ENCODE data around the gene SMG5. TPM values are rescaled to one million over a fixed set of nuclear protein-coding genes. Genes with fewer than 3 reads are reported as not detected.

The SMG5 gene
- total RNA-seq, 1 donor, result 43.3 TPM

DNA sequence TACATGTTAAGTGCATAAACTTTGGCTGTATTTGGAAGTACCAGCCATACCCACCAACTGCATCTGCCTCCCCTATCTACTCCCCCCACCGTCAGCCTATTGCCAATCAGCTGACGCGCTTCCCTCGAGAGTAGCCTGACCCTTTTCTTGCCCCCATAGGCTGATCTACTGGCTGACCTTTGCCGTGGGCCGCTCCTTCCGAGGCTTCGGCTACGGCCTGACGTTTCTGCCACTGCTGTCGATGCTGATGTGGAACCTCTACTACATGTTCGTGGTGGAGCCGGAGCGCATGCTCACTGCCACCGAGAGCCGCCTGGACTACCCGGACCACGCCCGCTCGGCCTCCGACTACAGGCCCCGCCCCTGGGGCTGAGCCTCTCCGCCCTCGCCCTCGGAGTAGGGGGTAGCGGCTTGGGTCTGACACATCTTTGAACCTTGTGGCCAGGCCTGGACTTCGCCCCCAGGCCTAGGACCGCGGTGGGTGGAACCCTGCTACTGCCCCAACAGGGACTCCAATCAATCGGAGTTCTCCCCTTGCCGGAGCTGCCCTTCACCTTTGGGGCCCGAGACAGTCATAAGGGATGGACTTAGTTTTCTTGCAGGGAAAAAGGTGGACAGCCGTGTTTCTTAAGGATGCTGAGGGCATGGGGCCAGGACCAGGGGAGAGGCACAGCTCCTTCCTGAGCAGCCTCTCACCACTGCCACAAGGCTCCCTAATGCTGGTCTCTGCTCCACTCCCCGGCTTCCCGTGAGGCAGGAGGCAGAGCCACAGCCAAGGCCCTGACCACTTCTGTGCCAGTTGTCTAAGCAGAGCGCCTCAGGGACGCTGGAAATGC lies 8.8 kb upstream of the SMG5 start:
- DNase-seq (ENCODE audit: low read depth), result peak; percentile 76
- TF ChIP-seq, protein P1, sequence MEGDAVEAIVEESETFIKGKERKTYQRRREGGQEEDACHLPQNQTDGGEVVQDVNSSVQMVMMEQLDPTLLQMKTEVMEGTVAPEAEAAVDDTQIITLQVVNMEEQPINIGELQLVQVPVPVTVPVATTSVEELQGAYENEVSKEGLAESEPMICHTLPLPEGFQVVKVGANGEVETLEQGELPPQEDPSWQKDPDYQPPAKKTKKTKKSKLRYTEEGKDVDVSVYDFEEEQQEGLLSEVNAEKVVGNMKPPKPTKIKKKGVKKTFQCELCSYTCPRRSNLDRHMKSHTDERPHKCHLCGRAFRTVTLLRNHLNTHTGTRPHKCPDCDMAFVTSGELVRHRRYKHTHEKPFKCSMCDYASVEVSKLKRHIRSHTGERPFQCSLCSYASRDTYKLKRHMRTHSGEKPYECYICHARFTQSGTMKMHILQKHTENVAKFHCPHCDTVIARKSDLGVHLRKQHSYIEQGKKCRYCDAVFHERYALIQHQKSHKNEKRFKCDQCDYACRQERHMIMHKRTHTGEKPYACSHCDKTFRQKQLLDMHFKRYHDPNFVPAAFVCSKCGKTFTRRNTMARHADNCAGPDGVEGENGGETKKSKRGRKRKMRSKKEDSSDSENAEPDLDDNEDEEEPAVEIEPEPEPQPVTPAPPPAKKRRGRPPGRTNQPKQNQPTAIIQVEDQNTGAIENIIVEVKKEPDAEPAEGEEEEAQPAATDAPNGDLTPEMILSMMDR (IDR thresholded peaks at IDR 0.05; ENCODE audit: insufficient read depth, low read length), result no peak
- H3K4me3 ChIP-seq (ENCODE audit: low read depth, low read length), result peak overlapping the region; percentile 76

DNA sequence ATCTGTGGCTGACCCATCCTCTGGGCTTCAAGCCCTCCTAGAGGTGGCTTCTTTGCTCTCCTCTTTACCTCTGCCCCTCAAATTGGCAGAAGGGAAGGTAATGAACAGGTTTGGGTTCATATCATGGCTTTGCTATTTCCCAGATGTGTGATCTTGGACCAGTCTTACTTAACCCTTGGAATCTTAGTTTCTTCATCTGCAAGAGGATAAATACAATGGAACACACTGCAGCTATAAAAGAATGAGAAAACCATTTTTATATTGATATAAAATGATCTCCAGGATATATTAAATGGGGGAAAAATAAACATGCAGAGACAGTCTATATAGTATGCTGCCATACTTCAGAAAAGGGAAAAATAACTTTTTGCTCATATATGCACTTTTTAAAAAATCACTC lies 7.2 kb upstream of the SMG5 start:
- no peak overlapping the region for H3K4me3 ChIP-seq (ENCODE audit: low read depth, low read length)
- TF ChIP-seq, protein P1 (IDR thresholded peaks at IDR 0.05; ENCODE audit: insufficient read depth, low read length), result no peak
- no peak for DNase-seq (ENCODE audit: low read depth)

GRCh38 chr1:156286061-156286460 lies 3.4 kb upstream of the SMG5 start:
- TF ChIP-seq, protein P1 (IDR thresholded peaks at IDR 0.05; ENCODE audit: insufficient read depth, low read length), result no peak
- DNase-seq (ENCODE audit: low read depth), result no peak
- no peak overlapping the region for H3K4me3 ChIP-seq (ENCODE audit: low read depth, low read length)

DNA sequence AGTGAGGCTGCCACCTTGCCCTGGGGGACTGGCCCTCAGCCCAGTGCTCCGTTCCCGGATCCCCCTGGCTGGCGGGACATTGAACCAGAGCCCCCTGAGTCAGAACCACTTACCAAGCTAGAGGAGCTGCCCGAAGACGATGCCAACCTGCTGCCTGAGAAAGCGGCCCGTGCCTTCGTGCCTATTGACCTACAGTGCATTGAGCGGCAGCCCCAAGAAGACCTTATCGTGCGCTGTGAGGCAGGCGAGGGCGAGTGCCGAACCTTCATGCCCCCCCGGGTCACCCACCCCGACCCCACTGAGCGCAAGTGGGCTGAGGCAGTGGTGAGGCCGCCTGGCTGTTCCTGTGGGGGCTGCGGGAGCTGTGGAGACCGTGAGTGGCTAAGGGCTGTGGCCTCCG lies 2.8 kb upstream of the SMG5 start:
- H3K4me3 ChIP-seq (ENCODE audit: low read depth, low read length), result no peak overlapping the region
- no peak for DNase-seq (ENCODE audit: low read depth)
- TF ChIP-seq, protein P1 (IDR thresholded peaks at IDR 0.05; ENCODE audit: insufficient read depth, low read length), result no peak

- TF ChIP-seq, protein P1 (IDR thresholded peaks at IDR 0.05; ENCODE audit: insufficient read depth, low read length), result no peak
- DNase-seq (ENCODE audit: low read depth), result no peak
- H3K4me3 ChIP-seq (ENCODE audit: low read depth, low read length), result no peak overlapping the region
Observed at GRCh38 chr1:156284757-156285156, 2.1 kb upstream of the SMG5 start.

GRCh38 chr1:156284112-156284511 lies 1.5 kb upstream of the SMG5 start, which contains the start of gene TMEM79:
Gene TMEM79 (plus strand): TSS chr1:156284325. CDS start chr1:156285227, 902 bp downstream.
- no peak for DNase-seq (ENCODE audit: low read depth)
- peak within 1 kb of the TSS; percentile 97 for H3K4me3 ChIP-seq (ENCODE audit: low read depth, low read length)
- TF ChIP-seq, protein P1 (IDR thresholded peaks at IDR 0.05; ENCODE audit: insufficient read depth, low read length), result no peak

Measured in fibroblast of the aortic adventitia (primary cell).